ENCODE results near the gene SLC2A4. TPM values are rescaled to one million over a fixed set of nuclear protein-coding genes. Genes with fewer than 3 reads are reported as not detected.

SLC2A4 gene
- polyA plus RNA-seq, 6 donors from 2014 or later = not detected

DNA sequence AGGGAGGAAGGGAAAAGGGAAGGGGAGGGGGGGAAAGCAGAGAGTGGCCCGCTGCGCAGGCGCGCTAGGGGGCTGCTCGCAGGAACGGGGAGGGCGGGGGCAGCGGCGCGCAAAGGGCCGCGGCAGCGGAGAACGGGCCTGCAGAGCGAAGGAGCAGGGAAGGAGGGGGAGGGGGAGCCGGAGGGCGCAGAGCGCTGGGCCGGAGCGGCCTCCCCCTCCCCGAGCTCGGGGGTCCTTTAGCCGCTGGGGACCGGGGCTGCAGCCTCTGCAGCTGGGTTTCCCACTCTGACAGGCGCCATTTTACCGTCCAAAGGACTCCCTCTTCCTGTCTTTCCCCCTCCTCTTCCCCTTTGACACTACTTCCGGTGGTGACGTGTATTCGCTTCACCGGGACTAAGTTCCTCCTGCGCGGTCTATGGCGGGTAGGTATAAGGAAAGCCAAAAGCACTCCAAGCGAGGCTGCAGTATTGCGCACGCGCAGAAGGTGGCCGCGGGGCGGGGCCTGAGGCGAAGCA is 29.8 kb upstream of the SLC2A4 start, which contains the start of gene CTDNEP1:
TSS of gene CTDNEP1 (minus strand) at position 74 of the 515 bp plus-strand sequence. CDS start 438 bp downstream, outside the sequence.
- Mint-ChIP-seq H3K36me3 (peaks cover 4 to 15% of the 10 kb centered on the region in 2 donors), H3K27ac (peak within 1 kb of the TSS; percentile 99 to 100 (median 100)), H3K9me3 (no peaks in the 10 kb centered on the region), H3K27me3 (no peaks in the 10 kb centered on the region), H3K4me3 (peak within 1 kb of the TSS; percentile 90 to 99 (median 98)), H3K4me1 (peaks cover 47 to 50% (median 49%) of the 10 kb centered on the region in 3 donors)
- ATAC-seq (ENCODE audit: low read depth in 2 of 2) (peak; percentile 86), DNase-seq (peak; percentile 99)

- Mint-ChIP-seq H3K27ac (peak within 1 kb of the TSS; percentile 99 to 100 (median 100)), H3K4me1 (peaks cover 47 to 52% (median 48%) of the 10 kb centered on the region in 3 donors)
- peak; percentile 93 for DNase-seq
These were observed 29.1 kb upstream of the SLC2A4 start, which contains the start of gene ELP5 for GRCh38 chr17:7252176-7253043. Gene ELP5 (plus strand): TSS chr17:7252215. CDS start chr17:7252551, 336 bp downstream.

GRCh38 chr17:7253082-7253481 is 28.4 kb upstream of the SLC2A4 start:
- Mint-ChIP-seq H3K27ac (peak overlapping the region; percentile 99 to 100 (median 100)), H3K4me1 (peaks cover 47 to 52% (median 48%) of the 10 kb centered on the region in 3 donors), H3K36me3 (peaks cover 4 to 17% of the 10 kb centered on the region in 2 donors), H3K27me3 (no peaks in the 10 kb centered on the region), H3K4me3 (peak overlapping the region; percentile 90 to 99 (median 98)), H3K9me3 (no peaks in the 10 kb centered on the region)
- ATAC-seq (ENCODE audit: low read depth in 2 of 2) (no peak), DNase-seq (no peak)

More at GRCh38 chr17:7252176-7253043, 29.1 kb upstream of the SLC2A4 start, which contains the start of gene ELP5:
- Mint-ChIP-seq H3K9me3 (no peaks in the 10 kb centered on the region), H3K27me3 (no peaks in the 10 kb centered on the region), H3K4me3 (peak within 1 kb of the TSS; percentile 90 to 99 (median 98)), H3K36me3 (peaks cover 4 to 17% of the 10 kb centered on the region in 2 donors)
- peak; percentile 62 to 65 for ATAC-seq (ENCODE audit: low read depth in 2 of 2)

GRCh38 chr17:7254511-7254910 is 27.0 kb upstream of the SLC2A4 start:
- no peak for DNase-seq
- Mint-ChIP-seq H3K4me1 (peaks cover 36 to 39% (median 37%) of the 10 kb centered on the region in 3 donors), H3K27me3 (no peaks in the 10 kb centered on the region), H3K36me3 (peaks cover 4 to 17% of the 10 kb centered on the region in 2 donors), H3K27ac (peak overlapping the region in 2 of 6 donors; percentile 52 to 85), H3K4me3 (peak overlapping the region in 4 of 8 donors; percentile 24 to 98 (median 47)), H3K9me3 (no peaks in the 10 kb centered on the region)
- ATAC-seq (ENCODE audit: low read depth in 2 of 2) = no peak

DNA sequence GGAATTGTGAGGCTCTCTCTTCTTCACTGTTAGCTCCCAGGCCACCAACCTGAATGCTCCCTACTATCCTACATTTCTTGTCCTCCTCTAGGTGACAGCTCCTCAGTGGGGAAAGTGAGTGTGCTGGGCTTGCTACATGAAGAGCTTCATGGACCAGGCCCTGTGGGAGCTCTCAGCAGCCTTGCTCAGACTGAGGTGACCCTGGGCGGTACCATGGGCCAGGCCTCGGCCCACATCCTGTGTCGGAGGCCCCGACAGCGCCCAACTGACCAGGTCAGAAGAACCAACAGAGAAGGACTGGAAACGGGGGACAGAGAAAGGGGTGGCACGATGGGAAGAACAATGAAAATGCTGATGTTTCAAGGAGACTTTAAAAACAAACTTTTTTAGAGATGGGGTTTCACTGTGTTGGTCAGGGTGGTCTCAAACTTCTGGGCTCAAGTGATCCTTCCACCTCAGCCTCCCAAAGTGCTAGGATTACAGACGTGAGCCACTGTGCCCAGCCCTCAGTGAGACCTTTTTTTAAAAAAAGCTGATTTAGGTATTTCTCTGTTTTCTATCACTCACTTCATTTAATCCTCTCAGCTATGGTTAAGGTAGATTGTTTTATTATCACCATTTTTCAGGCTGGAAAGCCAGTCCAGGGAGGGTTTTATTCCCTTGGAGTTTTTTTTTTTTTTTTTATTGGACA is 24.6 kb upstream of the SLC2A4 start:
- H3K9me3 Mint-ChIP-seq = no peaks in the 10 kb centered on the region
- DNase-seq (no peak), ATAC-seq (ENCODE audit: low read depth in 2 of 2) (no peak)
- peaks cover 4 to 17% of the 10 kb centered on the region in 2 donors for H3K36me3 Mint-ChIP-seq
- peak overlapping the region in 2 of 6 donors; percentile 9 to 94 for H3K27ac Mint-ChIP-seq
- H3K4me1 Mint-ChIP-seq = peaks cover 22 to 32% (median 23%) of the 10 kb centered on the region in 3 donors
- H3K27me3 Mint-ChIP-seq = no peaks in the 10 kb centered on the region
- H3K4me3 Mint-ChIP-seq = peak overlapping the region in 1 of 8 donors; percentile 33

DNA sequence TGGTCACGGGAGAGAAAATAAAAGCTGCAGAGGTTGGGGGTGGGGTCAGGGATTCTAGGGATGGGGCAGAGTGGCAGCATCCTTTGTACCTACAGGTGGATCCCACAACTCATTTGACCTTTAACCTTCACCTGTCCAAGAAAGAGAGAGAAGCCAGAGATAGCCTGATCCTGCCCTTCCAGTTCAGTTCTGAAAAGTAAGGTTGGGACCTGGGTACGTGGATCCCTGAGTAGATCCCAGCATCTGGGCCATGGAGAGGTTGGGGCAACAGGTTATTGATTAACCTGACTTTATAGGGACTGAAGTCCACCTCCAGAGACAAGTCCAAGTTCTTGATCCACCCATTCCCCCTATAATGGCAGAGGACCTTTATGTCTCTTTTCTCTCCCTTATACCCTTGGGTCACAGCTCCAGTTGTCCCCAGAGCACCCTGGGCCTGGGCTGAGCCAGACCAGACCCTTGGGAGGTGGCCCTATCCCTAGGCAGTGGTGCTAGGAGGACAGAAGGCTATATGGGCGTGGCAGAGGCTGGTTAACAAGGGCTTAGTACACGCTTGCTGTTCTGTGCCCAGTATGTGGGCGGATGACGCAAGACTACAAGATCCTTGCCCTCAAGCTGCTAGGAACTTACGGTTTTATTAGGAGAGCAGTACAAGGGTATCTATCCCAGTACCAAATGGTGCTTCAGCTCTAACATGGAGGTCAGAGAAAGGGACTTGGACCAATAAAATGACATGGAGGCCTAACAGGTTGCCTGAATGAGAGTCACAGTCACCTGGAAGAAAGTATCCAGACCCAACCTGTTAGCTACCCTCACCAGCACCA is 22.6 kb upstream of the SLC2A4 start:
- peaks cover 20 to 35% (median 22%) of the 10 kb centered on the region in 3 donors for H3K4me1 Mint-ChIP-seq
- DNase-seq = no peak
- no peaks in the 10 kb centered on the region for H3K9me3 Mint-ChIP-seq
- H3K4me3 Mint-ChIP-seq = peak overlapping the region in 4 of 8 donors; percentile 25 to 78 (median 59)
- H3K27ac Mint-ChIP-seq = peak overlapping the region in 1 of 6 donors; percentile 84
- peaks cover 0 to 15% (median 12%) of the 10 kb centered on the region in 3 donors for H3K27me3 Mint-ChIP-seq
- H3K36me3 Mint-ChIP-seq = peaks cover 0 to 17% of the 10 kb centered on the region in 2 donors
- no peak for ATAC-seq (ENCODE audit: low read depth in 2 of 2)

DNA sequence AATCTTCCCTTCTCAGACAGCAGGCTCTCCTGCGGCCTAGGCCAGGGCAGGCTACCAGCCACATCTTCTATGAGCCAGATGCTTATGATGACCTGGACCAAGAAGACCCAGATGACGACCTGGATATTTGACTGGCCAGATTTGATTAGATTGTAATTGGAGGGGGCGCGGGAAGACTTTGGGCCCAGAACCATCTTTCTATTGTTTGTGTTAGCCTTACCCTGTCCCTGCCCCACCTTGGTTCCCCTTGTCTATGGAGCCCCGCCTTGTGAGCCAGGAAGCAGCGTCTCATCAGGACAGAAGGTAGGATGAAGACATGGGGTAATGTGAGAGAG is 22.0 kb upstream of the SLC2A4 start:
- peaks cover 22 to 34% (median 25%) of the 10 kb centered on the region in 3 donors for H3K4me1 Mint-ChIP-seq
- no peak for DNase-seq
- H3K4me3 Mint-ChIP-seq = peak overlapping the region in 5 of 8 donors; percentile 25 to 78 (median 63)
- H3K27me3 Mint-ChIP-seq = peaks cover 0 to 19% (median 12%) of the 10 kb centered on the region in 3 donors
- H3K9me3 Mint-ChIP-seq = no peaks in the 10 kb centered on the region
- H3K27ac Mint-ChIP-seq = no peak overlapping the region
- peaks cover 0 to 15% of the 10 kb centered on the region in 2 donors for H3K36me3 Mint-ChIP-seq
- no peak for ATAC-seq (ENCODE audit: low read depth in 2 of 2)

- Mint-ChIP-seq H3K27me3 (peaks cover 0 to 19% (median 12%) of the 10 kb centered on the region in 3 donors), H3K4me1 (peaks cover 22 to 33% (median 25%) of the 10 kb centered on the region in 3 donors), H3K4me3 (peak overlapping the region in 7 of 8 donors; percentile 71 to 88 (median 82)), H3K36me3 (peaks cover 0 to 10% of the 10 kb centered on the region in 2 donors), H3K9me3 (no peaks in the 10 kb centered on the region), H3K27ac (peak overlapping the region in 2 of 6 donors; percentile 60 to 84)
- ATAC-seq (ENCODE audit: low read depth in 2 of 2) = no peak
- no peak for DNase-seq
These were observed 21.4 kb upstream of the SLC2A4 start for GRCh38 chr17:7260151-7260550.

DNA sequence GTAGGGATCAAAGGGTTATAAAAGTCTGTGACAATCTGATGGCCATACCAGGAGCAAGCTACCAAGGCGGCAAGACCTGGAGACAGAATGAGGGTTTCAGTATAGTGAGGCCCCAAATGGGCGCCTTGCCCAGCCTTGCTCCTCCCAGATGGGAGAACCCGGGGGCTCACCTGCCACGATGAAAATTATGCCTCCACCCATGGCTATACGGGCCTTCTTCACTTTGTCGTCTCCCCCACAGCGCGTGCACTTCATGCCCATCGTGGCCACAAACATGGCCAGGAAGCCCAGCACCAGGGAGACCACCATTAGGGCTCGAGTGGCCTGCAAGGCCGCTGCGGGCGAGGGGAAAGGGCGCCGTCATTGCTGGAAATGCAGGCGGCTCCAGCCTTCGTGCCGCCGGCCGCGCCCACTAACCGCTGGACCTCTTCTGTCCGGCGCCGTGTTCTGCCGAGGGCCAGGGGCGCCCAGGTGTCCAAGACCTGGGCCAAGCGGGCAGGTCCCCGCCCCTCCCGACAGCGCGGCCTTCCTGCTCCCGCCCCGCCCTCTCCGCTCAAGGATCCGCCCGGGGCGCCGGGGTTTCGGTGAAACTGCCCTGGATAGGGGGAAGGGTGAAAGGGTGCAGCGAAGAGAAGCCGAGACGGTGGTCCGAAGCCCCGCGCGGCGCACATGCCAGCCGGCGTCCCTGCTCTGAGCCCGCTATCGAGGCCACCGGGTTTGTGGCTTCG is 20.7 kb upstream of the SLC2A4 start:
- Mint-ChIP-seq H3K9me3 (no peaks in the 10 kb centered on the region), H3K27ac (peak overlapping the region in 3 of 6 donors; percentile 18 to 84 (median 66)), H3K4me1 (peaks cover 22 to 33% (median 25%) of the 10 kb centered on the region in 3 donors), H3K27me3 (peaks cover 0 to 19% (median 12%) of the 10 kb centered on the region in 3 donors), H3K36me3 (peaks cover 0 to 10% of the 10 kb centered on the region in 2 donors), H3K4me3 (peak overlapping the region; percentile 78 to 89 (median 84))
- DNase-seq (no peak), ATAC-seq (ENCODE audit: low read depth in 2 of 2) (peak; percentile 40 to 44)

DNA sequence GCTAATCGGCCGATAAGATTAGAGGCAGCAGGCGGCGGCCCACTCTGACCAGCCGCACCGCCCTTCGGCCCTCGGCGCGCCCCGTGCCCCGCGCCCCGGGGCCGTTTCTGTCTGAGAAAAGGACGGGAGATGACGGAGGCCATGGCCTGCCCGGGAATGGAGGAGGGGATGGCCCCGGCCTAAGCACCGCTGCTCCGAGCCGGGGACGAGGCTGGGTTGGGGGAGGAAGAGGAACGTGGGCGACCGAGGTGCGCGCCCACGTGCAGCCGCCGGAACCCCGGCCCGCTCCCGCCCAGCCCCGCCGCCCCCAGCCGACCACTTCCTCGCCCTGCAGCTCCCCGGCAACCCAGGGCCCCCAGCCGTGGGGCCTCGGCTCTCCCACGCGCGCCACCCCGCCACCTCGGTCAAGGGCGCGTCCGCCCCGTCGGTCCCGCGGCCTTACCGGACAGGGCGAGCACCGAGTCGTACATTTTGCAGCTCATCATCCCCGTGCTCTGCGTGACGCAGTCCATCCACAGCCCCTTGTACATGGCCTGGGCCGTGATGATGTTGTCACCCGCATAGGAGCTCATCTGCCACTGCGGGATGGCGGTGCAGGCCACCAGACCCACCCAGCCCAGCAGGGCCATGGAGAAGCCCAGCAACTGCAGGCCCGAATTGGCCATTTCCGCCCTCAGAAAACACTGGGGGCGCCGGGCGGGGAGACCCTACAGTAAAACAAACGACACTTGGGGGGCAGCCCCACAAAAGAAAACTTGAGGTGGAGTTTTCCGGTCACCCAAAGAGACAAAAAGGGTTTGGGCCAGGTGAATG is 19.9 kb upstream of the SLC2A4 start:
- Mint-ChIP-seq H3K27ac (peak overlapping the region in 1 of 6 donors; percentile 80), H3K36me3 (peaks cover 0 to 5% of the 10 kb centered on the region in 2 donors), H3K9me3 (no peaks in the 10 kb centered on the region), H3K27me3 (peaks cover under 1 to 22% (median 14%) of the 10 kb centered on the region in 3 donors), H3K4me3 (peak overlapping the region; percentile 78 to 89 (median 84)), H3K4me1 (peaks cover 18 to 31% (median 22%) of the 10 kb centered on the region in 3 donors)
- ATAC-seq (ENCODE audit: low read depth in 2 of 2) (peak; percentile 62 to 68), DNase-seq (peak; percentile 42)
